ENCODE measurements around the gene FAM107B. TPM values are rescaled to one million over a fixed set of nuclear protein-coding genes. Genes with fewer than 3 reads are reported as not detected.

FAM107B gene
- total and polyA plus RNA-seq, 10 of the 15 experiments (the other 5 are each of a cell fraction or from before 2014, with no cell fraction given): 22.9 to 162 (median 86.6) TPM

- no peak for TF ChIP-seq PRDM15 (CRISPR knock-in tag; IDR thresholded peaks at IDR 0.05)
- TF ChIP-seq ZBED1 (IDR thresholded peaks at IDR 0.05; ENCODE audit: borderline replicate concordance): no peak
- TF ChIP-seq ASH2L (IDR thresholded peaks at IDR 0.05; ENCODE audit: borderline replicate concordance, low read depth): no peak
Measured at GRCh38 chr10:14798636-14799035, 23.9 kb upstream of the FAM107B start (continued).

- ChIA-PET CTCF (no interaction called here), SMC1A (ENCODE audit: uncharacterized antibody, unreplicated experiment) (interaction anchor here (0.9 kb wide), 1 partner anchor 16 kb away, joined by 3 read pairs; no protein-coding TSS in a partner anchor), RAD21 (ENCODE audit: unreplicated experiment) (no interaction called here), POLR2A (no interaction called here)
- Histone ChIP-seq H3K27ac (ENCODE audit: control insufficient read depth, insufficient read depth) (no peak overlapping the region), H3K4me3 (no peak overlapping the region), H2AFZ (ENCODE audit: control insufficient read depth, low read depth, low read length) (no peak overlapping the region), H3K4me2 (ENCODE audit: control insufficient read depth, insufficient read depth) (no peak overlapping the region), H3K4me1 (ENCODE audit: control insufficient read depth, insufficient read depth, low read length) (no peaks in the 10 kb centered on the region), H3K79me2 (ENCODE audit: control insufficient read depth, insufficient read depth, low read length) (no peaks in the 10 kb centered on the region), H3K9me3 (replicated peaks; ENCODE audit: control insufficient read depth, insufficient read depth, low read length) (no peaks in the 10 kb centered on the region; the same call in 2 of the 3 replicates), H3K27me3 (replicated peaks in 1 of 2; ENCODE audit: control insufficient read depth in 2 of 2, insufficient read depth in 2 of 2, low read length in 1 of 2) (no peaks in the 10 kb centered on the region; a peak in 1 of 4 replicates), H3K36me3 (ENCODE audit: control insufficient read depth in 2 of 2, insufficient read depth in 2 of 2, low read length in 1 of 2) (no peaks in the 10 kb centered on the region), H4K20me1 (ENCODE audit: control insufficient read depth, insufficient read depth) (no peaks in the 10 kb centered on the region), H3K9ac (ENCODE audit: control insufficient read depth, insufficient read depth, low read length) (no peak overlapping the region)
- DNase-seq (ENCODE audit: low read depth, low spot score): no peak
- no TSS peak for BruUV-seq (replicated peaks)
- no peak for ATAC-seq
- in situ Hi-C loops (cut with MboI): no loop called here
- no peak for FAIRE-seq
- TF ChIP-seq WRNIP1 (IDR thresholded peaks at IDR 0.05; ENCODE audit: borderline replicate concordance, low read depth, low read length) (no peak), ZNF384 (IDR thresholded peaks at IDR 0.05; ENCODE audit: borderline replicate concordance, low read depth, low read length) (no peak), CREB1 (IDR thresholded peaks at IDR 0.05; ENCODE audit: low read depth) (no peak), ZBTB33 (IDR thresholded peaks at IDR 0.05) (no peak), USF2 (IDR thresholded peaks at IDR 0.05; ENCODE audit: borderline replicate concordance, low read depth, low read length) (no peak), ZNF622 (IDR thresholded peaks at IDR 0.05) (no peak), POLR2AphosphoS2 (IDR thresholded peaks at IDR 0.05; ENCODE audit: low read depth, low read length) (no peak), HSF1 (IDR thresholded peaks at IDR 0.05; ENCODE audit: low read depth, low read length) (no peak)
- whole genome bisulfite sequencing (ENCODE audit: insufficient coverage, insufficient replicate concordance, low lambda C conversion rate, missing lambda C conversion rate): 67% methylated on average over 5 of the region's 5 CpGs
- intact Hi-C loops (cut with micrococcal nuclease; ENCODE audit: unreplicated experiment): no loop called here
Measured at GRCh38 chr10:14787938-14788337, 13.2 kb upstream of the FAM107B start.

Data from GM12878 (cell line).